Thyroid gland (tissue), 4 donors: ENCODE results near the gene MCCC1.

Experiments
- POLR2A ChIP-seq, 2 donors: fragments of 450-650 bp; IDR thresholded peaks; one replicate each; pipeline ENCODE4 v1.6.1; 2017; ENCODE audit warnings: antibody characterized with exemption in 2 of 2, mild to moderate bottlenecking in 2 of 2, moderate library complexity in 1 of 2
- TF ChIP-seq, protein P1 (sequence below), 6 experiments: fragments of 200-600 bp in 3 of 6; fragments of 450-650 bp in 3 of 6; sonication (generic) in 3 of 6; IDR thresholded peaks; one replicate each; pipeline ENCODE4 v1.5.1; 2016 to 2019; ENCODE audit warnings: antibody characterized with exemption in 6 of 6, mild to moderate bottlenecking in 2 of 6, inconsistent platforms in 1 of 6, moderate library complexity in 1 of 6

DNA sequence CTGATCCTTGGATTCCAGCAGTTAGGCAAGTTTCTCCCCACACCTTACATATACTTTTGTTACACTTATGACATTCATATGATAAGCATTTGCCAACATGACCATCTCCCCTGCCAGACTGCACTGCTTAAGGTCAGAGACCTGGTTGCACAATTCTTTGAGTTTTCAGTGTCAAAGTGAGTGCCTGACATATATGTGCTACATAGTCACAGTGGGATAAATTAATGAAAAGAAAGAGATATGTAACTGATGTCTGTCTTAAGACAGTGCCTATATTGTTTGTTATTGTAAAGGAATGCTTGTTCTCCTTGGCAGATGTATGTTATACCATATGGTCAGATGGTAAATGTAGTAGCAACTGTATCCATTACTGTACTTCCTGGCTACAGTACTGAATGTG, 115.4 kb downstream of the MCCC1 start:
- no peak for TF ChIP-seq POLR2A (IDR thresholded peaks at IDR 0.05)
- TF ChIP-seq, protein P1, sequence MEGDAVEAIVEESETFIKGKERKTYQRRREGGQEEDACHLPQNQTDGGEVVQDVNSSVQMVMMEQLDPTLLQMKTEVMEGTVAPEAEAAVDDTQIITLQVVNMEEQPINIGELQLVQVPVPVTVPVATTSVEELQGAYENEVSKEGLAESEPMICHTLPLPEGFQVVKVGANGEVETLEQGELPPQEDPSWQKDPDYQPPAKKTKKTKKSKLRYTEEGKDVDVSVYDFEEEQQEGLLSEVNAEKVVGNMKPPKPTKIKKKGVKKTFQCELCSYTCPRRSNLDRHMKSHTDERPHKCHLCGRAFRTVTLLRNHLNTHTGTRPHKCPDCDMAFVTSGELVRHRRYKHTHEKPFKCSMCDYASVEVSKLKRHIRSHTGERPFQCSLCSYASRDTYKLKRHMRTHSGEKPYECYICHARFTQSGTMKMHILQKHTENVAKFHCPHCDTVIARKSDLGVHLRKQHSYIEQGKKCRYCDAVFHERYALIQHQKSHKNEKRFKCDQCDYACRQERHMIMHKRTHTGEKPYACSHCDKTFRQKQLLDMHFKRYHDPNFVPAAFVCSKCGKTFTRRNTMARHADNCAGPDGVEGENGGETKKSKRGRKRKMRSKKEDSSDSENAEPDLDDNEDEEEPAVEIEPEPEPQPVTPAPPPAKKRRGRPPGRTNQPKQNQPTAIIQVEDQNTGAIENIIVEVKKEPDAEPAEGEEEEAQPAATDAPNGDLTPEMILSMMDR (IDR thresholded peaks at IDR 0.05): no peak
